GM10266 (cell line): ENCODE data around the gene KARS1.

Experiments
- DNase-seq: peaks from one replicate; pipeline ENCODE4 v3.0.0; 2012; ENCODE audit errors: extremely low spot score
- CTCF ChIP-seq: IDR thresholded peaks from 2 replicates; pipeline ENCODE4 v1.5.1; 2012; ENCODE audit warnings: mild to moderate bottlenecking, low read depth; ENCODE audit not compliant: control insufficient read depth, insufficient read depth; ENCODE audit errors: missing control alignments

The KARS1 gene

GRCh38 chr16:75644240-75645012 is 3.0 kb downstream of the KARS1 start:
- no peak for DNase-seq
- TF ChIP-seq CTCF, result no peak

- DNase-seq, result no peak
- TF ChIP-seq CTCF, result no peak
Observed at GRCh38 chr16:75640598-75640997, 6.9 kb downstream of the KARS1 start.

- no peak for TF ChIP-seq CTCF
- no peak for DNase-seq
Observed at GRCh38 chr16:75635036-75635435, 12.4 kb downstream of the KARS1 start.

- no peak for DNase-seq
- no peak for TF ChIP-seq CTCF
Observed at GRCh38 chr16:75632857-75633256, 14.6 kb downstream of the KARS1 start.

- no peak for TF ChIP-seq CTCF
- DNase-seq, result no peak
Observed at GRCh38 chr16:75630052-75630451, 17.4 kb downstream of the KARS1 start.

GRCh38 chr16:75629132-75629531 is 18.3 kb downstream of the KARS1 start:
- no peak for DNase-seq
- no peak for TF ChIP-seq CTCF

- DNase-seq, result no peak
- no peak for TF ChIP-seq CTCF
Observed at GRCh38 chr16:75628351-75628750, 19.1 kb downstream of the KARS1 start.
